Stimulated activated CD4-positive, alpha-beta T cell treated with anti-CD3 and anti-CD28 coated beads, Interleukin-15, amount 100 ng/mL, for 1 hour (primary cell): ENCODE results near the gene PAFAH1B2.

Source experiments
- DNase-seq, 2 donors: peaks; one replicate each; pipeline ENCODE4 v3.0.0-alpha.2; 2020; ENCODE audit warnings: low read depth in 1 of 2, low spot score in 1 of 2

The PAFAH1B2 gene

GRCh38 chr11:117220568-117220967, 76.5 kb downstream of the PAFAH1B2 start:
- DNase-seq, result no peak

- DNase-seq, result no peak
These were observed 77.1 kb downstream of the PAFAH1B2 start for GRCh38 chr11:117220999-117221774.

GRCh38 chr11:117221775-117222517, 77.9 kb downstream of the PAFAH1B2 start:
- DNase-seq, result no peak

- DNase-seq, result no peak
These were observed 79.1 kb downstream of the PAFAH1B2 start for GRCh38 chr11:117222991-117223740.

- no peak for DNase-seq
These were observed 79.9 kb downstream of the PAFAH1B2 start for GRCh38 chr11:117223741-117224689.

GRCh38 chr11:117225553-117226170, 81.6 kb downstream of the PAFAH1B2 start:
- DNase-seq, result no peak
